ENCODE data around the gene CMC1.

The CMC1 gene

DNA sequence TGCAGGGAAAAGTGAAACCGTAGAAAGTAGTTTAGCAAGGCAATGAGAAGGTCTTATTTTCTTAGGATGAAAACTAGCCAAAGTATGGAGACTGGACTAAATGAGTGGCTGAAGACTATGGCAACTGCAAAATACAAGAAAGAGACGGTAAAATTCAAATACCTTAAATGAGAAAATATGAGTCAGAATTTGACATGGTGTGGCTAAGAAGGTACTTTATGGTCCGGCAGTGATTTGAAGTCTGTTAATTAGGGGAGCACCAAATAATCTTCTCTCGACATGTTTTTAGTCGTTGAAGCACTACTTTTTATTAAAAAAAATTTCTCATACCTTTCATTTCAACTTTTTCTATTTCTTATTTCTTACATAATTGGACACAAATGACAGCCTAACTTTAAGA is 12.8 kb upstream of the CMC1 start:
- DNase-seq (ENCODE audit: low read depth) = no peak
- TF ChIP-seq CTCF (conservative IDR thresholded peaks at IDR 0.05; ENCODE audit: low read length) = no peak
- no peak overlapping the region for H3K4me3 ChIP-seq (ENCODE audit: low read length)

- DNase-seq (ENCODE audit: low read depth) = no peak
- H3K4me3 ChIP-seq (ENCODE audit: low read length) = no peak overlapping the region
- no peak for TF ChIP-seq CTCF (conservative IDR thresholded peaks at IDR 0.05; ENCODE audit: low read length)
Measured at GRCh38 chr3:28232659-28233058, 8.8 kb upstream of the CMC1 start.

DNA sequence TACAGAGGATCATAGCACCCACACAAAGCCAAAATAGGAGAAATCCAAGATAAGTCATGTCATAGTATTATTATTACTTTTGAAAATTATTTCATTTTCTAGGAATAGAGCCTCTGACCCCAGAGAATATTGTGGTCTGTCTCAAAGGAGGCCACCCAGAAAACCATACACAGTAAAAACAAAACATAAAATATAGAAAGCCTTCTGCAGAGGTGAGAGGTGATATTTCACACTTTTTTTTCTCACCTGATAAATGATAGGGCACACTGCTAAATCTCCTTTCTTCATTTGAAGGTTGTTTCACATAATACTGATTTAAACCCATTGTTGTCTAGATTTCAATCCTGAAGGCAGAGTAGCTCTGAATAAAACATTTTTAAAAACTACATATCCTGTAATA is 7.0 kb upstream of the CMC1 start:
- TF ChIP-seq CTCF (conservative IDR thresholded peaks at IDR 0.05; ENCODE audit: low read length) = no peak
- DNase-seq (ENCODE audit: low read depth) = no peak
- H3K4me3 ChIP-seq (ENCODE audit: low read length) = no peak overlapping the region

- DNase-seq (ENCODE audit: low read depth) = no peak
Measured at GRCh38 chr3:28239108-28239507, 2.3 kb upstream of the CMC1 start.

GRCh38 chr3:28240441-28240840 is 978 bp upstream of the CMC1 start:
- H3K4me3 ChIP-seq (ENCODE audit: low read length) = no peak overlapping the region
- no peak for TF ChIP-seq CTCF (conservative IDR thresholded peaks at IDR 0.05; ENCODE audit: low read length)
- no peak for DNase-seq (ENCODE audit: low read depth)

More at GRCh38 chr3:28239108-28239507, 2.3 kb upstream of the CMC1 start:
- no peak for TF ChIP-seq CTCF (conservative IDR thresholded peaks at IDR 0.05; ENCODE audit: low read length)
- H3K4me3 ChIP-seq (ENCODE audit: low read length) = no peak overlapping the region

DNA sequence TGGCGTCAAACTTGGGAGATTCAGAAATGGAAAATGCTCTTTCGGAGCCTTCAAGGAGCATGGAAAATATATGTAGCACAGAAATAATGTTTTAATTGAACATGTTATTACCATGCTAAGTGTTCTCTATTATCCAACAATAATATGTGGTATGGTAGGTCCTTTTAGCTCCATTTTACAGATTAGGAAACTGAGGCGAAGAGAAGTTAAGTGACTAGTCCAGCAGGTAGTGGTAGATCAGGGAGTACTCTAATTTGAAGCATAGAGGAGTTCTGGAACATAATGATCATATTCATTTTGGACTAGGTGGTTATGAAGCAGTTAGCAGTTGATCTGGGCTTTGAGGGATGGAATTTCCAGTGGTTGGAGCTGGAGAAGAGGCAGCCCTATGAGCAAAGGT is 1.1 kb downstream of the CMC1 start:
- no peak for TF ChIP-seq CTCF (conservative IDR thresholded peaks at IDR 0.05; ENCODE audit: low read length)
- peak overlapping the region; percentile 87 for H3K4me3 ChIP-seq (ENCODE audit: low read length)
- DNase-seq (ENCODE audit: low read depth) = no peak

GRCh38 chr3:28243424-28244106 is 2.1 kb downstream of the CMC1 start:
- no peak for DNase-seq (ENCODE audit: low read depth)
- H3K4me3 ChIP-seq (ENCODE audit: low read length) = no peak overlapping the region
- TF ChIP-seq CTCF (conservative IDR thresholded peaks at IDR 0.05; ENCODE audit: low read length) = no peak
